Mesendoderm (in vitro differentiated cells): ENCODE data around the gene SPR.

Experiments used
- DNase-seq: peaks from one replicate; pipeline ENCODE4 v3.0.0; 2013
- H2AK5ac ChIP-seq: 2 replicates; pipeline ENCODE4 v1.6.1; 2013; ENCODE audit warnings: low read length, inconsistent platforms
- H2BK120ac ChIP-seq: 2 replicates; pipeline ENCODE4 v1.6.1; 2013; ENCODE audit warnings: low read depth, mild to moderate bottlenecking, low read length, moderate library complexity, mixed read lengths
- H2BK15ac ChIP-seq: replicated peaks from 2 replicates; pipeline ENCODE4 v1.6.1; 2013; ENCODE audit warnings: low read depth, mild to moderate bottlenecking, moderate library complexity
- H2BK5ac ChIP-seq: 2 replicates; pipeline ENCODE4 v1.6.1; 2013; ENCODE audit warnings: low read length, inconsistent platforms
- H3K18ac ChIP-seq: 2 replicates; pipeline ENCODE4 v1.6.1; 2013; ENCODE audit warnings: mild to moderate bottlenecking, low read length, mixed read lengths
- H3K23ac ChIP-seq: one replicate; pipeline ENCODE4 v1.6.1; 2013; ENCODE audit warnings: low read length
- H3K27ac ChIP-seq: 2 replicates; pipeline ENCODE4 v1.5.1; 2013; ENCODE audit warnings: low read depth, mild to moderate bottlenecking, inconsistent platforms, low read length, moderate library complexity
- H3K27me3 ChIP-seq: 2 replicates; pipeline ENCODE4 v1.6.1; 2013; ENCODE audit warnings: low read length, control low read depth, mild to moderate bottlenecking, inconsistent platforms; ENCODE audit not compliant: insufficient read depth, poor library complexity
- H3K36me3 ChIP-seq: 2 replicates; pipeline ENCODE4 v1.6.1; 2013; ENCODE audit warnings: low read length, inconsistent platforms; ENCODE audit not compliant: control insufficient read depth, insufficient read depth
- H3K4ac ChIP-seq: one replicate; pipeline ENCODE4 v1.6.1; 2013; ENCODE audit warnings: low read depth, mild to moderate bottlenecking, low read length, moderate library complexity
- H3K4me1 ChIP-seq: 2 replicates; pipeline ENCODE4 v1.6.1; 2013; ENCODE audit warnings: low read depth, low read length, inconsistent platforms; ENCODE audit not compliant: control insufficient read depth
- H3K4me2 ChIP-seq: 2 replicates; pipeline ENCODE4 v1.6.1; 2013; ENCODE audit warnings: low read length
- H3K4me3 ChIP-seq: 2 replicates; pipeline ENCODE4 v1.5.1; 2013; ENCODE audit warnings: mild to moderate bottlenecking, low read length
- H3K56ac ChIP-seq: one replicate; pipeline ENCODE4 v1.6.1; 2013; ENCODE audit warnings: low read length
- H3K79me1 ChIP-seq: 2 replicates; pipeline ENCODE4 v1.6.1; 2013; ENCODE audit warnings: low read length, inconsistent platforms
- H3K79me2 ChIP-seq: 2 replicates; pipeline ENCODE4 v1.6.1; 2013; ENCODE audit warnings: mild to moderate bottlenecking, low read length; ENCODE audit not compliant: control insufficient read depth, insufficient read depth
- H3K9ac ChIP-seq: 2 replicates; pipeline ENCODE4 v1.6.1; 2013; ENCODE audit warnings: low read length, inconsistent platforms
- H4K5ac ChIP-seq: one replicate; pipeline ENCODE4 v1.6.1; 2013; ENCODE audit warnings: low read length
- H4K8ac ChIP-seq: one replicate; pipeline ENCODE4 v1.6.1; 2013; ENCODE audit warnings: low read depth, mild to moderate bottlenecking, control low read depth, low read length, moderate library complexity
- WGBS: extraction: QIAGEN DNeasy Blood & Tissue Kit; methylation state at CpG from one replicate; pipeline ENCODE4 v1.1.7; 2013; ENCODE audit warnings: low lambda C conversion rate, missing lambda C conversion rate; ENCODE audit not compliant: insufficient coverage; ENCODE audit errors: extremely low coverage; 5-methylcytosine and 5-hydroxymethylcytosine counted together

SPR gene

GRCh38 chr2:72923833-72924352, 36.7 kb downstream of the SPR start:
- Histone ChIP-seq H4K8ac (no peak overlapping the region), H3K4me2 (peak overlapping the region; percentile 39), H3K36me3 (no peaks in the 10 kb centered on the region), H3K4ac (no peak overlapping the region), H3K23ac (peak overlapping the region; percentile 57), H3K79me1 (no peaks in the 10 kb centered on the region), H3K4me3 (no peak overlapping the region), H2BK15ac (no peak overlapping the region), H2BK5ac (no peak overlapping the region), H3K18ac (no peak overlapping the region), H3K4me1 (no peaks in the 10 kb centered on the region), H3K27me3 (peaks cover 79% of the 10 kb centered on the region), H2BK120ac (no peak overlapping the region), H3K56ac (peak overlapping the region; percentile 8), H4K5ac (no peak overlapping the region), H3K9ac (no peak overlapping the region), H3K27ac (no peak overlapping the region), H2AK5ac (no peak overlapping the region), H3K79me2 (no peaks in the 10 kb centered on the region)
- WGBS, result no CpG with 5 or more reads among the region's 36 CpGs
- DNase-seq, result no peak

GRCh38 chr2:72924353-72925240, 37.4 kb downstream of the SPR start:
- Histone ChIP-seq H3K4me1 (no peaks in the 10 kb centered on the region), H2BK120ac (no peak overlapping the region), H3K4me2 (peak overlapping the region; percentile 13), H3K56ac (peak overlapping the region; percentile 37), H3K9ac (peak overlapping the region; percentile 22), H3K27me3 (peaks cover 79% of the 10 kb centered on the region), H3K4ac (no peak overlapping the region), H4K8ac (no peak overlapping the region), H2BK5ac (no peak overlapping the region), H3K4me3 (no peak overlapping the region), H3K36me3 (no peaks in the 10 kb centered on the region), H3K23ac (no peak overlapping the region), H2AK5ac (no peak overlapping the region), H4K5ac (no peak overlapping the region), H3K79me2 (no peaks in the 10 kb centered on the region), H3K27ac (no peak overlapping the region), H3K18ac (no peak overlapping the region), H2BK15ac (no peak overlapping the region), H3K79me1 (no peaks in the 10 kb centered on the region)
- peak; percentile 49 for DNase-seq
- WGBS, result no CpG with 5 or more reads among the region's 61 CpGs

GRCh38 chr2:72925328-72925943, 38.2 kb downstream of the SPR start:
- Histone ChIP-seq H3K27me3 (peaks cover 73% of the 10 kb centered on the region), H3K56ac (no peak overlapping the region), H3K36me3 (no peaks in the 10 kb centered on the region), H3K27ac (no peak overlapping the region), H3K79me2 (no peaks in the 10 kb centered on the region), H2AK5ac (no peak overlapping the region), H4K5ac (no peak overlapping the region), H2BK120ac (no peak overlapping the region), H3K4me2 (no peak overlapping the region), H3K23ac (peak overlapping the region; percentile 4), H3K4me1 (no peaks in the 10 kb centered on the region), H3K79me1 (no peaks in the 10 kb centered on the region), H3K4ac (no peak overlapping the region), H4K8ac (no peak overlapping the region), H2BK15ac (no peak overlapping the region), H3K9ac (no peak overlapping the region), H3K4me3 (no peak overlapping the region), H3K18ac (no peak overlapping the region), H2BK5ac (no peak overlapping the region)
- WGBS, result no CpG with 5 or more reads among the region's 26 CpGs
- no peak for DNase-seq

- no peak for DNase-seq
- Histone ChIP-seq H3K18ac (no peak overlapping the region), H2BK15ac (no peak overlapping the region), H3K4me3 (no peak overlapping the region), H3K4ac (no peak overlapping the region), H3K27ac (no peak overlapping the region), H2AK5ac (no peak overlapping the region), H2BK120ac (no peak overlapping the region), H3K9ac (no peak overlapping the region), H3K23ac (no peak overlapping the region), H3K56ac (no peak overlapping the region), H3K79me2 (no peaks in the 10 kb centered on the region), H4K8ac (no peak overlapping the region), H3K36me3 (no peaks in the 10 kb centered on the region), H3K4me2 (no peak overlapping the region), H2BK5ac (no peak overlapping the region), H3K27me3 (peaks cover 64% of the 10 kb centered on the region), H3K79me1 (no peaks in the 10 kb centered on the region), H3K4me1 (no peaks in the 10 kb centered on the region), H4K5ac (no peak overlapping the region)
- WGBS, result no CpG with 5 or more reads among the region's 4 CpGs
Measured at GRCh38 chr2:72926368-72926767, 39.2 kb downstream of the SPR start.

GRCh38 chr2:72926811-72927465, 39.7 kb downstream of the SPR start:
- H3K4ac ChIP-seq, result no peak overlapping the region
- no peak overlapping the region for H2BK15ac ChIP-seq
- H4K8ac ChIP-seq, result no peak overlapping the region
- H3K4me1 ChIP-seq, result no peaks in the 10 kb centered on the region
- H2BK5ac ChIP-seq, result no peak overlapping the region
- H2AK5ac ChIP-seq, result no peak overlapping the region
- no peak overlapping the region for H3K4me2 ChIP-seq
- H4K5ac ChIP-seq, result no peak overlapping the region
- no peak overlapping the region for H3K18ac ChIP-seq
- H3K27me3 ChIP-seq, result peaks cover 58% of the 10 kb centered on the region
- no peaks in the 10 kb centered on the region for H3K36me3 ChIP-seq
- H3K56ac ChIP-seq, result no peak overlapping the region
- no peaks in the 10 kb centered on the region for H3K79me2 ChIP-seq
- H3K79me1 ChIP-seq, result no peaks in the 10 kb centered on the region
- no peak for DNase-seq
- H3K23ac ChIP-seq, result no peak overlapping the region
- H3K4me3 ChIP-seq, result no peak overlapping the region
- no peak overlapping the region for H2BK120ac ChIP-seq
- H3K27ac ChIP-seq, result no peak overlapping the region
- H3K9ac ChIP-seq, result no peak overlapping the region
- WGBS, result no CpG with 5 or more reads among the region's 6 CpGs
